GM12873 (cell line): ENCODE data around the gene ARHGAP4.
A peak's percentile ranks its signal among the peaks of the same experiment; 100 is the strongest.

ENCODE experiments used
- TF ChIP-seq, protein P1 (sequence below): IDR thresholded peaks from 2 replicates; pipeline ENCODE4 v1.5.1; 2012; ENCODE audit warnings: low read depth, mild to moderate bottlenecking, moderate library complexity, low read length, control low read depth; ENCODE audit not compliant: insufficient read depth; ENCODE audit errors: missing control alignments

Gene ARHGAP4

DNA sequence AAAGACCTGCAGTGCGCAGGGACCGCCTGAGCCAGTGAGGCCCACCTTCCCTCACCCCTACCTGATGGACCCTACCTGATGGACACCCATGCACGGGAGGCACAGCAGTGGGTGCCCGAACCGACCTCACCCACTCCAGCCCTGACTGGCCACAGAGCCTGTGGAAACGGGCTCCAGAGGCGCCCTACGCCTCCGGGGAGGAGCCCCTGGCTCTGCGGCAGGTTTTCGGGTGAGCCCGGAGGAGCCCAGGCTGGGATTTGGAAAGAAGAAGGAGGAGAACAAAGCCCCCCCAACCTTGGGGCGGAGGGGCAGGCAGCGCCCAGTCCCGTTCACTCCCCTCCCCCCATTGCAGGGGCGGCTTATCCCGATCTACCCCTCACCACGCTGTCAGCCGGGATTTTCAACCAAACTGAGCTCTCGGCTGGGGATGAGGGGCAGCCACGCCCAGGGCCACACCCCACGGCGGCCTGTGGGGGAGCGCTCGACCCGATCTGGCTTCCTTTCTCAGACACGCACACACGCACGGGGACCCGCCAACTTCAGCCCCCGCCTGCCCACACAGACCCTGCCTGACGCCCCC, 40.8 kb downstream of the ARHGAP4 start:
- TF ChIP-seq, protein P1, sequence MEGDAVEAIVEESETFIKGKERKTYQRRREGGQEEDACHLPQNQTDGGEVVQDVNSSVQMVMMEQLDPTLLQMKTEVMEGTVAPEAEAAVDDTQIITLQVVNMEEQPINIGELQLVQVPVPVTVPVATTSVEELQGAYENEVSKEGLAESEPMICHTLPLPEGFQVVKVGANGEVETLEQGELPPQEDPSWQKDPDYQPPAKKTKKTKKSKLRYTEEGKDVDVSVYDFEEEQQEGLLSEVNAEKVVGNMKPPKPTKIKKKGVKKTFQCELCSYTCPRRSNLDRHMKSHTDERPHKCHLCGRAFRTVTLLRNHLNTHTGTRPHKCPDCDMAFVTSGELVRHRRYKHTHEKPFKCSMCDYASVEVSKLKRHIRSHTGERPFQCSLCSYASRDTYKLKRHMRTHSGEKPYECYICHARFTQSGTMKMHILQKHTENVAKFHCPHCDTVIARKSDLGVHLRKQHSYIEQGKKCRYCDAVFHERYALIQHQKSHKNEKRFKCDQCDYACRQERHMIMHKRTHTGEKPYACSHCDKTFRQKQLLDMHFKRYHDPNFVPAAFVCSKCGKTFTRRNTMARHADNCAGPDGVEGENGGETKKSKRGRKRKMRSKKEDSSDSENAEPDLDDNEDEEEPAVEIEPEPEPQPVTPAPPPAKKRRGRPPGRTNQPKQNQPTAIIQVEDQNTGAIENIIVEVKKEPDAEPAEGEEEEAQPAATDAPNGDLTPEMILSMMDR: no peak

DNA sequence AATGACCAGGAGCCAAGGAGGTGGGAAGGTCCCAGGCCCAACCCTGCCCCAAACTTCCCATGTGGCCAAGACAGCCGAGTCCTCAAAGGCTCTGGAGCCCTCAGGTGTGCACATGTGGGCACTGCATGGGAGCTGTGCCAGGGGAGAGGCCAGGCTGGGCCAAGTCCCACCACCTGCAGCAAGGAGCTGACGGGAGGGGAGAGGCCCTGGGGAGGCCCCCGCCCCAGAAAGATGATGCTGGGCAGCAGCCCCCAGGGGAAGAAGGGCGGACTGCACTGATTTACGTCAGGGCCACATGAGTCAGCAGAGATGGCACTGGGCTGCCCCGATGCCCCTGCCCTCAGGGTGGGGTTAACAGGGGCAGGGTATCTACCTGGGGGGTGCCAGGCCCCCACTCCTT, 41.5 kb downstream of the ARHGAP4 start:
- TF ChIP-seq, protein P1: peak; percentile 34

DNA sequence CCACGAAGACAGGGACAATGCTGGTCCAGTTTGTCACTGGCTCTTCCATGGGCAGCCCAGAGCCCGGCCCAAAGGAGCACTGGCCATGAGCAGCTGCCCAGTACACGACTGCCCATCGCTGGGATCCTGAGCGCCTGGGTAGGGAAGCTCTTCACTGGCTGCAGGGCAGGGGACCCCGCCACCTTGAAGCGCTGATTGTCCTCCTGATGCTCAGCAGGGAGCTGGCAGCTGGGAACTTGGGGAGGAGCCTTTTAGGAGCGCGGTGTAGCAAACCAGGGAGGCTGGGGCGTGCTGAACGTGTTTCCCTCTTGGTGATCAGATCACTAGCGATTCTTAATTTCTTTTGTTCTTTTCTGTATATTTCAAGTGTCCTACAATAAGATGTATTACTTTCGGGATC, 41.9 kb downstream of the ARHGAP4 start:
- TF ChIP-seq, protein P1: no peak

DNA sequence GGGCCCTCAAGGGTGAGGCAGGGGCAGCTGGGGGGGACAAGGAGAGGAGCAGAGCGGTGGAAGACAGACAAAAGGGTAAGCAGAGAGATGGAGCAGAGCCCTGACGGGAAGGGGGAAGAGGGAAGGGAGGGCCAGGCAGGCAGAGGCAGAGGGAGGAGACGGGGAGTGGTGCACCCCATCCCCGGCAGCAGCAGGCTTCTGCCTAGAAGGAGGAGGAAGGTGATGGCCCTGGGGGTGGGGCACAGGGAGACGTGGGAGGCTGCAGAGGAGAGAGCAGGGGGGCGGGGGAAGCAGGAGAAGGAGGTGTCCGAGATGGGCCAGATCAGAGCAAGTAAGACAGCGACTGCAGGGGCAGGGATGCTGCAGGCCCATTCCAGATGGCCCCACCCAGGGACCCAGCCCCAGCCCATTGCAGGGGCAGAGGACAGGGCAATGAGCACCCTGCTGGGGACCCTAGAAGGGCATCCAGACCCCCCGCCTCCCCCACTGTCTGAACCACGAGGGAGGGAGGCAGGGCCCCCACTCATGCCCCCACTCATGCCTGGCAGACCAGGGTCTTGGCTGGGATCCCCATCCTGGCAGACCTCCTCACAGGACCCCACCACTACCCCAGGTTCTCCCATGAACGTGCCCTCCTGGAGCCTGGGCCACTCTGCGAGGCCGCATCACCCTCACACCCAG, 42.8 kb downstream of the ARHGAP4 start:
- TF ChIP-seq, protein P1: no peak

DNA sequence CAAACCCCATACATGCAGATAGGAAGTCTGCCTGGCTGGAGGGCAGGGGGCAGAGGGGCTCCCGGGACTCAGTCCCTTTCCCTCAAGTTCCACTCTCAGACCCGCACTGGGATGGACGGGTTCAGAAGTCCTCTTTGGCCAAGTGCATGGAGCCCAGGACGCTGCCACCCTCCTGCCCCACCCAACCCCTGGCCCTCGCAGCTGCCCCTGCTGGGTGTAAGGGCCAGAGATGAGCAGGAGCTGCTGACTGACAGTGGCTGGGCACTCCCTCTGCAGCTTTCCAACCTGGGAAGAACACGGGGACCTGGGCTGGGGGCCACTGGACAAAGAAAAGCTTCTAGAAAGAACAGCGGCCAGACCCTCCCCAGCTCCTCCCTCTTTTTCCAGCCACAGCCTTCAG, 43.5 kb downstream of the ARHGAP4 start:
- TF ChIP-seq, protein P1: no peak

DNA sequence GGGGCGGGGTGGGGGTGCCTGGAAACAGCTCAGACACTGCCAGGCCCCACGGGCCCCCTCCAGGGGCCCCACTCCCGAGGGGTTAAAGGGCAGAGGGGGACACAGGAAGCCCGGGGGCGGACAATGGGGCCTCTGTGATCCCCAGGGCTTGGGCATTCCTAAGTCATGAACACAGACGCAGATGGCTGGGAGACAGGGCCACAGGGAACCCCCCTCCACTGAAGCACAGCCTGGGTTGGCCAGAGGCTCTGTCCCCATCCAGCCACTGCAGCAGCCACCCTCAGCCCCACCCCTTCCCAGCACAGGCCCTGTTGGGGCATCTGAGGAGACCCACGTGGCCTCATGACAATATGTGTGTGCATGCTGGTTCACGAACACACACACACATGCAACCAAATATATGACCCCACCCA, 44.0 kb downstream of the ARHGAP4 start:
- TF ChIP-seq, protein P1: no peak

DNA sequence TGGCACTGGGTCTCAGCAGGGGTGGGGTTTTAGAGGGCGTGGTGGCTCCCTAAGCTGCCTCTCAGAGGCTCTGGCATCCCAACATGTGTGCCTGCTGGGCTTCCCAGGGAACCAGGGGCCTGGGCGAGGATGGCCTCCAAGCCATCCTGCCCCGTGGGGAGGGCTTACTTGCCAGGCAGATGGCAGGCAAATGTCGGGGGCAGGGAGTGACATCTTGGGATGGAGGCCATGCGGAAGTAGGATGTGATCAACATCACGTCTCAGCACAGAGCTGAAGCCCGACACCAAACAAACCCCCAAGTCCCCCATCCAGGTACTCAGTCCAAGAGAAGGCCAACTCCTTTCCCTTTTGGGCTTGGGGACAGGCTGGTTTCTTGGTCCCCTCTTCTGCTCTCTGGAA, 44.8 kb downstream of the ARHGAP4 start:
- TF ChIP-seq, protein P1: no peak

DNA sequence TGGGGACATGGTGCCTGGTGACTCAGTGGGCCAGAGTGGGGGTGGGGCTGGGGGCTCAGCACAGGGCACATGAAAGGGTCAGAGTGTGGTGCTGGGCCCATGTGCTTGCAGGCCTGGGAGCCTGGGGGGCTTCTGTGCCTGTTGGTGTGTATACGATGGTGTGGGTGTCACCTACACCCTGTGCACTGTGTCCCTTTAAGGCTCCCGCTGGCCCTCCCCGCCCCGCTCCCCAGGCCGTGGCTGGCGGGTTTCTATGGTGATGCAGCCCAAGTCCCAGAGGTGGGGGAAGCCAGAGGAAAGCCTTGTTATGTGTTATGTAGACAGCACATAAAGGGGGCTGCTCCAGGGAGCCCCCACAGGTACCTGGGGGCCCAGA, 45.6 kb downstream of the ARHGAP4 start:
- TF ChIP-seq, protein P1: no peak
